Skeletal muscle tissue (tissue), 4 donors: ENCODE results near the gene GPR85. TPM values are rescaled to one million over a fixed set of nuclear protein-coding genes. Genes with fewer than 3 reads are reported as not detected.

Experiments used
- H3K27ac ChIP-seq: one replicate; pipeline ENCODE4 v1.7.0; 2013; ENCODE audit warnings: mild to moderate bottlenecking, low read depth, low read length, inconsistent platforms
- H3K27me3 ChIP-seq, 3 donors: one replicate each; pipeline ENCODE4 v1.7.0; 2013; ENCODE audit warnings: low read length in 3 of 3; ENCODE audit not compliant: control insufficient read depth in 3 of 3, insufficient read depth in 3 of 3
- H3K36me3 ChIP-seq, 3 donors: one replicate each; pipeline ENCODE4 v1.7.0; 2013; ENCODE audit warnings: low read length in 3 of 3; ENCODE audit not compliant: control insufficient read depth in 3 of 3, insufficient read depth in 3 of 3
- H3K4me1 ChIP-seq, 3 donors: one replicate each; pipeline ENCODE4 v1.7.0; 2013; ENCODE audit warnings: low read length in 3 of 3, mild to moderate bottlenecking in 3 of 3; ENCODE audit not compliant: control insufficient read depth in 3 of 3, insufficient read depth in 3 of 3
- H3K4me3 ChIP-seq, 3 donors: one replicate each; pipeline ENCODE4 v1.7.0; 2013; ENCODE audit warnings: low read length in 3 of 3
- H3K9ac ChIP-seq, 3 donors: one replicate each; pipeline ENCODE4 v1.7.0; 2013; ENCODE audit warnings: low read length in 3 of 3, mild to moderate bottlenecking in 3 of 3, moderate library complexity in 2 of 3, low read depth in 1 of 3
- H3K9me3 ChIP-seq, 3 donors: one replicate each; pipeline ENCODE4 v1.7.0; 2013; ENCODE audit warnings: low read length in 3 of 3; ENCODE audit not compliant: control insufficient read depth in 3 of 3
- total RNA-seq: library from RNA; depleted of rRNA; stranded (reverse); fragments of >200 nt; gene quantifications from one replicate; pipeline ENCODE4 v1.2.3, GENCODE V29; 2014
- donor health status: Osteomylitis.

GPR85 gene, protein sequence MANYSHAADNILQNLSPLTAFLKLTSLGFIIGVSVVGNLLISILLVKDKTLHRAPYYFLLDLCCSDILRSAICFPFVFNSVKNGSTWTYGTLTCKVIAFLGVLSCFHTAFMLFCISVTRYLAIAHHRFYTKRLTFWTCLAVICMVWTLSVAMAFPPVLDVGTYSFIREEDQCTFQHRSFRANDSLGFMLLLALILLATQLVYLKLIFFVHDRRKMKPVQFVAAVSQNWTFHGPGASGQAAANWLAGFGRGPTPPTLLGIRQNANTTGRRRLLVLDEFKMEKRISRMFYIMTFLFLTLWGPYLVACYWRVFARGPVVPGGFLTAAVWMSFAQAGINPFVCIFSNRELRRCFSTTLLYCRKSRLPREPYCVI
- 1.0 TPM for total RNA-seq

DNA sequence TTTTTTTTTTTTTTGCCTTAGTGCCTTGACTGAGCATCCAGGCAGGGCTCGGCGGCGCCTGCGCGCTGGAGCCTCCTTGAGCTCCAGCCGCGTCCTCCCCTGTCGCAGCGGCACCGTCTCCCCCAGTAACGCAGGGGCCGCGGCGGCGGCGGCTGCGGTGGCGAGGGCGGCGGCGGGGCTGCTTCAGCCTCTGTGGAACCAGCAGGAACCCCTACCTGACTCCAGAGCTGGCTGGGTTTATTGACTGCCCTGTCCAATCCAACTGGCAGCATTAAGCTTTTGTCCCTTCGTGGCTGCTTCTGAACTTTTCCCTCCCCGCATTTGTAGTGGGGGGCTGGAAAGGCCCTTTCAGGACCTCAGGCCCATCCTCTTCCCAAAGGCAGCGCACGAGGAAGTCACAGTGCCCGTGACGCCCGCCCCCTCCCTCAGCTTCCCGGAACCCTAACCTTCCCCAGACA lies at the start of gene GPR85:
Gene GPR85, minus strand, starts transcription at position 397 of the 458 bp plus-strand sequence. CDS start 2,106 bp downstream, outside the sequence.
- H3K27ac ChIP-seq: peak within 1 kb of the TSS; percentile 7

DNA sequence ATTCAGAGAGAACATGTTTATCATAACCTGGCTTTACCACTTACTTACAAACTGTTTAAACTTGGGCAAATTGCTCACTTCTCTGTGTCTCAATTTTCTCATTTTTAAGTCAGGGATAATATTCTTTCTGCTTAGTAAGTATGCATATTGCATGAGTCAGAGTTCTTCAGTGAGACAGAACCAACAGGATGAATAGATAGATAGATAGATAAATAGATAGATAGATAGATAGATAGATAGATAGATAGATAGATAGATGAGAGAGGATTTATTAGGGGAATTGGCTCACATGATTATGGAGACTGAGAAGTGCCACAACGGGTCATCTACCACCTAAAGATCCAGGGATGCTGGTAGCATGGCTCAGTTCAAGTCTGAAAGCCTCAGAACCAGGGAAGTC lies 47.4 kb upstream of the GPR85 start:
- Histone ChIP-seq H3K27me3 (no peaks in the 10 kb centered on the region), H3K9ac (no peak overlapping the region), H3K27ac (no peak overlapping the region), H3K4me1 (no peaks in the 10 kb centered on the region), H3K36me3 (no peaks in the 10 kb centered on the region), H3K9me3 (no peaks in the 10 kb centered on the region), H3K4me3 (no peak overlapping the region)

More for the DNA sequence above, at the start of gene GPR85:
- no peaks in the 10 kb centered on the region for H3K36me3 ChIP-seq
- H3K9me3 ChIP-seq: no peaks in the 10 kb centered on the region
- peaks cover 3 to 17% (median 14%) of the 10 kb centered on the region in 3 donors for H3K27me3 ChIP-seq
- peak within 1 kb of the TSS; percentile 59 to 70 (median 62) for H3K4me3 ChIP-seq
- H3K4me1 ChIP-seq: peaks cover 4 to 8% (median 7%) of the 10 kb centered on the region in 3 donors
- peak within 1 kb of the TSS; percentile 63 to 72 (median 68) for H3K9ac ChIP-seq

DNA sequence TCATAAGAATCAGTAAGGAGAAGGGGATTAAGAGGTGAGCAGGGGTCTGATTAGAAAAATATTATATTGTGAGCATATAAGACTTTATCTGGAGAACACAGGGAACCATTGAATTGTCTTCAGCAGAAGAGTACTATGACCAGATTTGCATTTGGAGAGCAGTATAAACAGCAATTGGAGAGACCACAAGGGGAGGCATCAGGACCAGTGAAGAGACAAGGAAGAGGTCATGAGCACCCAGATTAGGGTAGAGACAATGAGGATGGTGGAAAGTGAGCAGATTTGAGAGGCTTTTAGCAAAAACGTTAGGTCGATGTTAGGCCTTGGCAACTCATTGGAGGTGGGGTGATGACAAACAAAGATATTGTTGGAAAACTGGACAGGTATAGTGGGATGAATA lies 44.7 kb upstream of the GPR85 start:
- no peaks in the 10 kb centered on the region for H3K4me1 ChIP-seq
- H3K27ac ChIP-seq: no peak overlapping the region
- H3K36me3 ChIP-seq: no peaks in the 10 kb centered on the region
- no peaks in the 10 kb centered on the region for H3K27me3 ChIP-seq
- H3K9ac ChIP-seq: no peak overlapping the region
- no peak overlapping the region for H3K4me3 ChIP-seq
- no peaks in the 10 kb centered on the region for H3K9me3 ChIP-seq

DNA sequence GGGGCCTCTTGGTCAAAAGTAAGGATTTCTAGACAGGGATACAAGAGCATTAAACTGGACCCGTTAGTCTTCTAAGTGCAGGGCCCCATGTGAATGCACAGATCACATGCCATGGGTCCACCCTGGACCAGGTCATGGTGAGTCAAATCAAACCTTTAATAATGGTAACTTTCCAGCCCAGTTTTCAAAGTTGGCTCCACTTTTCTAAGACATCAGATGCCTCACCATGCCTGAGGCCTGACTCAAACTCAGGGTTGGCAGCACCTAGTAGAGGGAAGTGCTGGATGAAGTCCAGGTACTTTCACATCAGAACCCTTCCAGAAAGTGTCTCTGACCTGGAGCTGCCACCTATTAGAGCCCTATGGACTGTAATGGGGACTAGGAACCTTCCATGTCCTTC lies 41.4 kb upstream of the GPR85 start:
- no peaks in the 10 kb centered on the region for H3K4me1 ChIP-seq
- no peaks in the 10 kb centered on the region for H3K9me3 ChIP-seq
- no peaks in the 10 kb centered on the region for H3K36me3 ChIP-seq
- no peak overlapping the region for H3K27ac ChIP-seq
- no peaks in the 10 kb centered on the region for H3K27me3 ChIP-seq
- H3K4me3 ChIP-seq: no peak overlapping the region
- H3K9ac ChIP-seq: no peak overlapping the region

DNA sequence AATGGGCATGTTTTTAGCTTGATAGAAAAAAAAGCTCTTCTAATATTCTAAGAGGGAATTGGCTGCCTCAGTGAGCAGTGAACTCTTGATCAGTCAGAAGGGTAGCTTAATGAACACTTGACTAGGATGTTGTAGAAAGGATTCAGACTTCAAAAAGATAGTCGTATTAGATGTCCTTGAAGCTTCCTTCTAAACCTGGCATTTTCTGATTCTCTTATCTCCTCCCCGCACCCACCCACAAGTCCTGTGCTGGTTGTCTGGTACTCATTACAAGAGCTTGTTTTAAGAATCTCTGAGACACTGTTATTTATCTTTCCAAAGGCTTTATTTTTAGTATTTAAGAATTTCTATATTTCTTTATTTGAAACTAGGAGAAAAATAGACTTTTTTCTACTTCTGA lies 39.1 kb upstream of the GPR85 start:
- H3K9ac ChIP-seq: no peak overlapping the region
- no peak overlapping the region for H3K27ac ChIP-seq
- H3K27me3 ChIP-seq: no peaks in the 10 kb centered on the region
- H3K4me1 ChIP-seq: no peaks in the 10 kb centered on the region
- no peak overlapping the region for H3K4me3 ChIP-seq
- H3K36me3 ChIP-seq: no peaks in the 10 kb centered on the region
- no peaks in the 10 kb centered on the region for H3K9me3 ChIP-seq

DNA sequence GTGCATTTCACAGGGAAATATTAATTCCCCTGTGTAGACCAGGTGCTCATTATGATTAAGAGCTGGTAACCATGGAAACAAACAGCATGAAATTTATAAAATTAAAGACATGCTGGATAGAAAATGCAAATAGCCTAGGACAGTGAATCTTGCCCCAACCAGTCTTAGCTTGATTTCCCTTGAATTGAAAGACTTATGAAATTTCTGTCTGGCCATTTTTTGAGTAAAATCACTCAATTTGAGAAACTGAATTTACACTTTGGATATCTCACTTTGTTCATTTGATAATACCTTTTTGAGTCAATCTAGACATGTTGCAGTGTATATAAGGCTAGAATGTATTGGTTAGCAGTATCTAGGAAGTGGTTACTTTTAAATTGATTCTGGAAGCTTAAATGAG lies 36.1 kb upstream of the GPR85 start:
- no peaks in the 10 kb centered on the region for H3K36me3 ChIP-seq
- no peak overlapping the region for H3K9ac ChIP-seq
- no peak overlapping the region for H3K27ac ChIP-seq
- no peaks in the 10 kb centered on the region for H3K9me3 ChIP-seq
- no peak overlapping the region for H3K4me3 ChIP-seq
- no peaks in the 10 kb centered on the region for H3K27me3 ChIP-seq
- H3K4me1 ChIP-seq: peaks cover 0 to 1% (median 0%) of the 10 kb centered on the region in 3 donors

DNA sequence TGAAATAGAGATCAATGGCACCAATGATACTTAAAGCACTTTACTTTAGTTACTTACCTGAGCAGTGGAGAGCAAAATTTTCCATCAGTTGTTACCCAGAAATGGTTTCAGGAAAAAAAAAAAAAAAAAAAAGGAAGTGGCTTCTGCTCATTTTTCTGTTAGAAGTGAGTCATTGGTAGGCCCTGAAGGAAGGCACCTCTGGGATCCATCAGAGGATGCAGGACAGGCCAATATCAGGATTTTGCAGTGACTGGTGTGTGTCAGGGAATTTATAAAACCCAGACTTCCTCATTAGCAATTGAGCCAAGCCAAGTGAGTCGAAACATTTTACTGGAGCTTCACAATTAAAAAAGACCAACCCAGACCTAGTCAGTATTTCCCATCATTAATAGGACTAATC lies 34.0 kb upstream of the GPR85 start:
- H3K4me1 ChIP-seq: peaks cover 0 to 6% (median 0%) of the 10 kb centered on the region in 3 donors

DNA sequence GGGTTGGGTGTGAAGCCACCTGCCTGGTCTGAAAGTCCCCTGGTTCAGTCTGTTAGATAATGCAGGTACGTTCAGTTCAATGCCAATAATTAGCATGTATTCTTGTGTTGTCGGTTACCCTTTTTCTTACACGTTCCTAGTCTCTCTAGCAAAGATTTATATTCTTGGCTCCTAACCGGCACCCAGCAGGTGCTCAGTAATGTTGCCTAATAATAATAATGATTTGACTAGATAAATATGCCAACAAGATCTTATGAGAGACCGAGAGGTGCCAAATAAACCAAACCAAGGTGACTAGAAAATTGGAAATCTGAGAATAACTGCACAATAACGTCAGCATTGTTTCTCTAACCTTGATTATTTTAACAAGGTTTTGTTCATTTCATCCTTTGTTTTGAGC lies 32.8 kb upstream of the GPR85 start:
- Histone ChIP-seq H3K9me3 (no peaks in the 10 kb centered on the region), H3K27me3 (no peaks in the 10 kb centered on the region), H3K36me3 (peaks cover 3 to 8% (median 8%) of the 10 kb centered on the region in 3 donors), H3K4me1 (peaks cover 0 to 6% (median 0%) of the 10 kb centered on the region in 3 donors), H3K9ac (no peak overlapping the region), H3K4me3 (peak overlapping the region in 2 of 3 donors; percentile 76 to 79), H3K27ac (no peak overlapping the region)

More for the DNA sequence above, 34.0 kb upstream of the GPR85 start:
- no peak overlapping the region for H3K4me3 ChIP-seq
- no peaks in the 10 kb centered on the region for H3K27me3 ChIP-seq
- H3K36me3 ChIP-seq: peaks cover 3 to 6% (median 4%) of the 10 kb centered on the region in 3 donors
- no peak overlapping the region for H3K27ac ChIP-seq
- no peaks in the 10 kb centered on the region for H3K9me3 ChIP-seq
- no peak overlapping the region for H3K9ac ChIP-seq

DNA sequence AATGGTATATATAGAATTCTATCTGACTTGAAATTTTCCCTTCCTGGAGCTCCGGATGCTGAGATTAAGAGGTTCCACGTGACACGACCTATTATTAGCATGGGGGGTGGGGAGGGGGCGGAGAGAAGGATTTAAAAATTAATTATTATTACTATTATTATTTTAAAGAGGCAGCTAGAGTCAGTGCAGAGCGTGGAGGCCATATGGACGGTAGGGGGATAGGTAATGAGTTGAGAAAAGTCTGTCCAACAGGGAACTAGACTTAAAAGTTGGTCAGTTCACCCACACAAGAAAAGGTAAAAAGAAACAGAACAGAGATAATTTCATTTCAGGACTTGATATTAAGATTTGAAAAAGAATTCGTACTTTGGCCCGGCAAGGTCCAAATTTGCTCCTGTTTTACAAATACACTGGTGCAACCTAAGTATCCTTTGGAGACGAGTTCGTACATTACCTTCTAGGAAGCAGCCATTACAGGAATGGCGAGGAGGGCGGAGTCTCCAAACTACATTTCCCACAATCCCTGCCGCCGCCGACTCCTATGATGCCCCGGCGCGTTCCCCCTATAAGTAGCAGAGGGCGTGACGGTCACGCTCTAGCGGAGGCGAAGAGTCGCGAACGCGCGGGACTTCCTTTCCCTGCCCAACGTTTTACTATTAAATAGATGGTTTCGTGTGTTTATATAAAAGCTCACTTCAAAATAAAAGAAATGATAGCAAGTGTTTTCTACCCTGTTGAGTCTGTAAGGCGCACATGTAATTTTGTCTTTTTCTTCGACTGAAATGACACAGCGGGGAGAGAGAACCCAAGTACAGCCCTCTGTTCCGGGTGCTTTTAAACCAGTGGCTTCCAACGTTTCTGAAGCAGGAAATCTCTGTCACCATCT lies 31.7 kb upstream of the GPR85 start, which contains the start of gene SMIM30:
Gene SMIM30, minus strand, starts transcription at position 481 of the 886 bp plus-strand sequence. CDS start 976 bp downstream, outside the sequence.
- peak within 1 kb of the TSS; percentile 58 for H3K27ac ChIP-seq
- H3K9ac ChIP-seq: peak within 1 kb of the TSS; percentile 71 to 78 (median 76)
- no peaks in the 10 kb centered on the region for H3K27me3 ChIP-seq
- H3K4me1 ChIP-seq: peaks cover 0 to 6% (median 0%) of the 10 kb centered on the region in 3 donors
- H3K36me3 ChIP-seq: peaks cover 3 to 8% (median 8%) of the 10 kb centered on the region in 3 donors
- H3K9me3 ChIP-seq: no peaks in the 10 kb centered on the region
- peak within 1 kb of the TSS; percentile 76 to 96 (median 79) for H3K4me3 ChIP-seq
